Smooth muscle cell (in vitro differentiated cells): Measurements from ENCODE around the gene TGIF2LY. TPM values are rescaled to one million over a fixed set of nuclear protein-coding genes. Genes with fewer than 3 reads are reported as not detected.
"Not testable (repeated sequence)": the region's sequence is repeated elsewhere in the genome, so short reads cannot be mapped to it uniquely, and the experiment has no call there.

Experiments used
- DNase-seq: peaks from one replicate; lab custom pipeline; 2025; ENCODE audit not compliant: unreplicated experiment; lab: John Stamatoyannopoulos, UW
- H2AFZ ChIP-seq: fragments of 200-600 bp; sonication (generic); 2 replicates; pipeline ENCODE4 v1.6.0; 2016; ENCODE audit warnings: antibody characterized with exemption, low read depth, mild to moderate bottlenecking
- H3F3A ChIP-seq: fragments of 200-600 bp; sonication (generic); 2 replicates; pipeline ENCODE4 v1.6.0; 2017; ENCODE audit warnings: antibody characterized with exemption, low read depth
- H3K27ac ChIP-seq: fragments of 200-600 bp; sonication (generic); 2 replicates; pipeline ENCODE4 v1.5.1; 2016; ENCODE audit warnings: low read depth, mild to moderate bottlenecking
- H3K27me3 ChIP-seq: fragments of 200-600 bp; sonication (generic); 2 replicates; pipeline ENCODE4 v1.6.1; 2016; ENCODE audit warnings: low read depth, mild to moderate bottlenecking
- H3K36me3 ChIP-seq: fragments of 200-600 bp; sonication (generic); 2 replicates; pipeline ENCODE4 v1.5.1; 2016; ENCODE audit warnings: low read depth
- H3K4me1 ChIP-seq: fragments of 200-600 bp; sonication (generic); 2 replicates; pipeline ENCODE4 v1.5.1; 2016; ENCODE audit warnings: low read depth
- H3K4me2 ChIP-seq: fragments of 200-600 bp; sonication (generic); 2 replicates; pipeline ENCODE4 v1.6.0; 2016; ENCODE audit warnings: mild to moderate bottlenecking
- H3K4me3 ChIP-seq: fragments of 200-600 bp; sonication (generic); 2 replicates; pipeline ENCODE4 v1.5.1; 2016; ENCODE audit warnings: mild to moderate bottlenecking
- H3K79me2 ChIP-seq: fragments of 200-600 bp; sonication (generic); 2 replicates; pipeline ENCODE4 v1.6.0; 2016; ENCODE audit warnings: low read depth, mild to moderate bottlenecking
- H3K9ac ChIP-seq: fragments of 200-600 bp; sonication (generic); 2 replicates; pipeline ENCODE4 v1.6.0; 2016; ENCODE audit warnings: low read depth
- H3K9me3 ChIP-seq: fragments of 200-600 bp; sonication (generic); replicated peaks from 2 replicates; pipeline ENCODE4 v1.5.1; 2016; ENCODE audit warnings: low read depth
- H4K20me1 ChIP-seq: fragments of 200-600 bp; sonication (generic); 2 replicates; pipeline ENCODE4 v1.6.0; 2016; ENCODE audit warnings: low read depth
- WGBS: methylation state at CpG from one replicate; pipeline ENCODE4 v1.1.7; 2016; ENCODE audit warnings: low lambda C conversion rate; 5-methylcytosine and 5-hydroxymethylcytosine counted together
- polyA plus RNA-seq: library from polyadenylated mRNA; unstranded; fragments of >200 nt; fragmentation: Nextera tagmentation; extraction: Ambion mirVana; gene quantifications from 2 replicates; pipeline ENCODE4 v1.2.1, GENCODE V29; 2016
- small RNA-seq: library from RNA; depleted of rRNA; stranded (forward); fragments of <200 nt; gene quantifications from one replicate; pipeline ENCODE3, GENCODE V24; 2014
- total RNA-seq: library from RNA; depleted of rRNA; stranded (reverse); fragments of >200 nt; gene quantifications from 2 replicates; pipeline ENCODE4 v1.2.3, GENCODE V29; 2014

The TGIF2LY gene
- total RNA-seq = not detected in 2 replicates
- polyA plus RNA-seq = not detected in 2 replicates

- not testable (repeated sequence) for H3K9ac ChIP-seq, H3K4me2 ChIP-seq, H3K4me3 ChIP-seq, H3K27ac ChIP-seq, H3K27me3 ChIP-seq, H3F3A ChIP-seq, H2AFZ ChIP-seq, H3K36me3 ChIP-seq, DNase-seq, H3K9me3 ChIP-seq, H3K4me1 ChIP-seq, H4K20me1 ChIP-seq, H3K79me2 ChIP-seq
- no CpG with 5 or more reads among the region's 9 CpGs for WGBS
Measured at GRCh38 chrY:3578767-3579166, at the start of gene TGIF2LY. Gene TGIF2LY, plus strand, starts transcription at chrY:3579067. Its CDS starts 178 bp downstream, at chrY:3579245.

Small RNA genes within 50 kb of the gene (small RNA-seq; reads per million reads assigned to genes)
- not detected for gene PRRC2CP1
